HepG2 (cell line): ENCODE data around the gene HNRNPA2B1. TPM values are rescaled to one million over a fixed set of nuclear protein-coding genes. Genes with fewer than 3 reads are reported as not detected.

Experiments used
- ATAC-seq: fragments of 200-7000 bp; cut with Tn5 transposase; 3 replicates; pipeline ENCODE4 v1.9.1; 2020; ENCODE audit warnings: mild to moderate bottlenecking, moderate library complexity
- BruUV-seq: library from RNA; stranded (reverse); fragments of 400-500 nt; replicated peaks from 2 replicates; lab custom pipeline; 2021; lab: Mats Ljungman, UMichigan
- CTCF ChIA-PET: fragments of 300-600 bp; formaldehyde crosslinking; extraction: SDS; loops from one replicate; lab custom pipeline; 2021; ENCODE audit warnings: low total read pairs, inconsistent platforms, low intra/inter-chr PET ratio; lab: Yijun Ruan, JAX
- POLR2A ChIA-PET: fragments of 350-600 bp; sonication (Branson Sonifier 250); formaldehyde crosslinking; loops from one replicate; lab custom pipeline; 2020; ENCODE audit warnings: antibody characterized with exemption, inconsistent platforms; lab: Yijun Ruan, JAX
- DNase-seq: peaks from one replicate; pipeline ENCODE4 v3.0.0-alpha.2; 2015; ENCODE audit warnings: low spot score
- FAIRE-seq: peaks from 3 replicates; lab custom pipeline; 2011; peaks lifted over from hg19 to GRCh38; lab: Jason Lieb, UNC
- H2AFZ ChIP-seq: one replicate; pipeline ENCODE4 v1.6.1; 2011; ENCODE audit warnings: low read length, inconsistent platforms
- H3K27ac ChIP-seq: fragments of 300-600 bp; 3 replicates; pipeline ENCODE4 v1.8.0; 2011; ENCODE audit warnings: mixed run types, mild to moderate bottlenecking, mixed read lengths, low read length, inconsistent platforms; ENCODE audit not compliant: insufficient read depth; ENCODE audit errors: extremely low read length
- H3K27me3 ChIP-seq, 2 experiments: fragments of 200-600 bp in 1 of 2; 2 replicates in 1 of 2; 3 replicates in 1 of 2; pipeline versions ENCODE4 v1.6.0 to v1.8.0; 2011; ENCODE audit warnings: low read length in 2 of 2, mild to moderate bottlenecking in 2 of 2, moderate library complexity in 2 of 2, inconsistent platforms in 1 of 2; ENCODE audit not compliant: insufficient read depth in 2 of 2, control insufficient read depth in 1 of 2
- H3K36me3 ChIP-seq, 2 experiments: fragments of 200-600 bp in 1 of 2; replicated peaks in 1 of 2; 2 replicates in 1 of 2; 3 replicates in 1 of 2; pipeline versions ENCODE4 v1.5.1 to v1.8.0; 2011; ENCODE audit warnings: low read length in 2 of 2, inconsistent platforms in 1 of 2; ENCODE audit not compliant: insufficient read depth in 2 of 2, control insufficient read depth in 1 of 2
- H3K4me1 ChIP-seq: 2 replicates; pipeline ENCODE4 v1.5.1; 2012; ENCODE audit warnings: low read length, inconsistent platforms; ENCODE audit not compliant: insufficient read depth
- H3K4me2 ChIP-seq: 2 replicates; pipeline ENCODE4 v1.6.0; 2011; ENCODE audit warnings: low read depth, low read length, inconsistent platforms
- H3K4me3 ChIP-seq, 3 experiments: fragments of 200-600 bp in 1 of 3; sonication (generic), shearing (Covaris generic) in 1 of 3; replicated peaks in 1 of 3; 2 replicates each; pipeline ENCODE4 v1.5.1; 2011 to 2016; ENCODE audit warnings: low read length in 3 of 3, inconsistent platforms in 2 of 3, low read depth in 2 of 3, mild to moderate bottlenecking in 2 of 3, control low read depth in 1 of 3, mixed read lengths in 1 of 3; ENCODE audit not compliant: insufficient read depth in 1 of 3
- H3K79me2 ChIP-seq: one replicate; pipeline ENCODE4 v1.6.1; 2011; ENCODE audit warnings: low read length, inconsistent platforms; ENCODE audit not compliant: insufficient read depth
- H3K9ac ChIP-seq: 2 replicates; pipeline ENCODE4 v1.6.0; 2011; ENCODE audit warnings: mild to moderate bottlenecking, low read depth, low read length, inconsistent platforms; ENCODE audit not compliant: insufficient read depth
- H3K9me3 ChIP-seq: 2 replicates; pipeline ENCODE4 v1.5.1; 2012; ENCODE audit warnings: mild to moderate bottlenecking, low read length
- H4K20me1 ChIP-seq: 2 replicates; pipeline ENCODE4 v1.6.0; 2011; ENCODE audit warnings: inconsistent platforms, mild to moderate bottlenecking, low read length, moderate library complexity; ENCODE audit not compliant: insufficient read depth
- DPF2 ChIP-seq: sonication (generic); formaldehyde crosslinking; IDR thresholded peaks from 2 replicates; pipeline ENCODE4 v1.4.0; 2020; ENCODE audit warnings: mild to moderate bottlenecking, low read depth, missing genetic modification reagents, borderline replicate concordance
- ETS1 ChIP-seq: sonication (generic); formaldehyde crosslinking; IDR thresholded peaks from 2 replicates; pipeline ENCODE4 v1.4.0; 2020; ENCODE audit warnings: missing genetic modification reagents
- HES4 ChIP-seq: sonication (generic); formaldehyde crosslinking; IDR thresholded peaks from 2 replicates; pipeline ENCODE4 v1.9.0; 2021; ENCODE audit warnings: mild to moderate bottlenecking, missing genetic modification reagents, borderline replicate concordance
- LRRFIP1 ChIP-seq: sonication (generic); formaldehyde crosslinking; conservative IDR thresholded peaks from 2 replicates; pipeline ENCODE4 v1.4.0; 2020; ENCODE audit warnings: missing genetic modification reagents
- NFIB ChIP-seq: sonication (generic); formaldehyde crosslinking; IDR thresholded peaks from 2 replicates; pipeline ENCODE4 v1.9.0; 2021; ENCODE audit warnings: missing genetic modification reagents, mild to moderate bottlenecking, borderline replicate concordance
- PHB2 ChIP-seq: fragments of 450-650 bp; IDR thresholded peaks from 2 replicates; pipeline ENCODE4 v1.6.1; 2018; ENCODE audit not compliant: partially characterized antibody
- PHF8 ChIP-seq: sonication (generic); formaldehyde crosslinking; IDR thresholded peaks from 2 replicates; pipeline ENCODE4 v1.5.0; 2020; ENCODE audit warnings: missing genetic modification reagents
- PREB ChIP-seq: sonication (generic); formaldehyde crosslinking; IDR thresholded peaks from 2 replicates; pipeline ENCODE4 v1.4.0; 2020; ENCODE audit warnings: missing genetic modification reagents
- TERF1 ChIP-seq: sonication (generic); formaldehyde crosslinking; IDR thresholded peaks from 2 replicates; pipeline ENCODE4 v1.8.0; 2022; ENCODE audit warnings: mild to moderate bottlenecking, missing genetic modification reagents, moderate library complexity
- TRAFD1 ChIP-seq: sonication (generic); formaldehyde crosslinking; IDR thresholded peaks from 2 replicates; pipeline ENCODE4 v1.5.1; 2020; ENCODE audit warnings: missing genetic modification reagents, mild to moderate bottlenecking, borderline replicate concordance
- ZBTB49 ChIP-seq: sonication (generic); formaldehyde crosslinking; IDR thresholded peaks from 2 replicates; pipeline ENCODE4 v1.4.0; 2020; ENCODE audit warnings: missing genetic modification reagents, borderline replicate concordance
- ZNF484 ChIP-seq: sonication (generic); formaldehyde crosslinking; IDR thresholded peaks from 2 replicates; pipeline ENCODE4 v1.5.1; 2020; ENCODE audit warnings: mild to moderate bottlenecking, low read depth, missing genetic modification reagents, borderline replicate concordance
- ZNF616 ChIP-seq: sonication (generic); formaldehyde crosslinking; IDR thresholded peaks from 2 replicates; pipeline ENCODE4 v1.5.0; 2020; ENCODE audit warnings: low read depth, mild to moderate bottlenecking, missing genetic modification reagents
- WGBS: methylation state at CpG from one replicate; pipeline ENCODE4 v1.1.6; 2017; ENCODE audit warnings: low lambda C conversion rate; 5-methylcytosine and 5-hydroxymethylcytosine counted together
- in situ Hi-C: cut with HindIII; loops from 2 replicates; pipeline ENCODE4 v1.10.0; 2017; ENCODE audit warnings: low pct_unique_long_range_greater_than_20kb; ENCODE audit not compliant: extremely low pct_ligation_motif_present
- intact Hi-C: fragments of 100-400 bp; cut with micrococcal nuclease; formaldehyde crosslinking; loops from one replicate; pipeline ENCODE4 v1.10.0; 2022; ENCODE audit not compliant: unreplicated experiment
- polyA plus RNA-seq, 8 experiments: library from polyadenylated mRNA; depleted of rRNA in 3 of 8; stranded (reverse) in 7 of 8; unstranded in 1 of 8; fragments of >200 nt; fragmentation: Illumina TruSeq in 4 of 8; extraction: Trizol in 4 of 8; gene quantifications; 2 replicates each; pipeline versions ENCODE4 v1.2.1 to v1.2.3, GENCODE V29; 2011 to 2016; ENCODE audit warnings: low read depth in 4 of 8, missing spikeins in 1 of 8, mixed read lengths in 1 of 8; ENCODE audit not compliant: insufficient read depth in 1 of 8
- total RNA-seq, 5 experiments: library from RNA; depleted of rRNA; stranded (reverse); fragments of >200 nt; fragmentation: Illumina TruSeq; extraction: Trizol; gene quantifications; 2 replicates each; pipeline ENCODE4 v1.2.3, GENCODE V29; 2016; ENCODE audit warnings: low read depth in 1 of 5

HNRNPA2B1 gene
- total and polyA plus RNA-seq, 2 of the 13 experiments (the other 11 are each of a cell fraction or from before 2014, with no cell fraction given) = 193 to 412 TPM

- Histone ChIP-seq H3K9ac (peak overlapping the region; percentile 98), H3K27ac (peak overlapping the region; percentile 99), H2AFZ (no peak overlapping the region), H3K4me2 (peak overlapping the region; percentile 87), H4K20me1 (peaks cover 54% of the 10 kb centered on the region), H3K79me2 (peaks cover 83% of the 10 kb centered on the region), H3K36me3 (peaks cover 5 to 22% of the 10 kb centered on the region in 2 experiments), H3K4me3 (peak overlapping the region; percentile 91 to 99 (median 98); a peak in 5 of 6 replicates), H3K4me1 (peaks cover 30% of the 10 kb centered on the region), H3K27me3 (no peaks in the 10 kb centered on the region; a peak in 1 of 5 replicates), H3K9me3 (no peaks in the 10 kb centered on the region)
- POLR2A ChIA-PET = no interaction called here
- CTCF ChIA-PET = no interaction called here
- no TSS peak for BruUV-seq
- WGBS = 3% methylated on average over 2 of the region's 2 CpGs
- in situ Hi-C loops (loop anchor here (10.0 kb wide), 1 partner anchor 162 kb away; no protein-coding TSS in a partner anchor), intact Hi-C loops (loop anchor here (5.0 kb wide), 3 partner anchors 89 to 164 kb away; partner anchors contain the start of gene SNX10)
- FAIRE-seq = no peak
- no peak for DNase-seq
- no peak for ATAC-seq
- TF ChIP-seq DPF2 (CRISPR knock-in tag) = no peak
- no peak for TF ChIP-seq ZNF484
- TF ChIP-seq TERF1 (CRISPR knock-in tag) = no peak
- TF ChIP-seq HES4 = no peak
- no peak for TF ChIP-seq ZBTB49 (CRISPR knock-in tag)
- no peak for TF ChIP-seq PHF8 (CRISPR knock-in tag)
- no peak for TF ChIP-seq PREB (CRISPR knock-in tag)
- TF ChIP-seq PHB2 = no peak
- TF ChIP-seq TRAFD1 (CRISPR knock-in tag) = no peak
- TF ChIP-seq ETS1 (CRISPR knock-in tag) = no peak
- no peak for TF ChIP-seq LRRFIP1
- TF ChIP-seq ZNF616 = no peak
- no peak for TF ChIP-seq NFIB (CRISPR knock-in tag)
These were observed 2.5 kb upstream of the HNRNPA2B1 start for GRCh38 chr7:26203016-26203415.
